Stomach (tissue), 9 donors: ENCODE results near the gene RHBDD2. TPM values are rescaled to one million over a fixed set of nuclear protein-coding genes. Genes with fewer than 3 reads are reported as not detected.

ENCODE experiments used
- DNase-seq, 2 donors: peaks; one replicate each; pipeline versions ENCODE4 v3.0.0 to v3.0.0-alpha.2; 2013 to 2019
- H3K27ac ChIP-seq, 5 donors: fragments of 200-600 bp in 4 of 5; sonication (generic) in 4 of 5; one replicate each; pipeline ENCODE4 v1.5.1; 2013 to 2019; ENCODE audit warnings: mild to moderate bottlenecking in 1 of 5, moderate library complexity in 1 of 5
- H3K27me3 ChIP-seq, 3 donors: fragments of 200-600 bp; sonication (generic); one replicate each; pipeline ENCODE4 v1.5.1; 2017 to 2019; ENCODE audit warnings: mixed run types in 1 of 3
- H3K36me3 ChIP-seq, 4 donors: fragments of 200-600 bp; sonication (generic); 1 replicate in 3 of 4; 2 replicates in 1 of 4; pipeline ENCODE4 v1.5.1; 2016 to 2019
- H3K4me1 ChIP-seq, 4 donors: fragments of 200-600 bp; sonication (generic); one replicate each; pipeline ENCODE4 v1.5.1; 2016 to 2019
- H3K4me3 ChIP-seq, 4 donors: fragments of 200-600 bp; sonication (generic) in 3 of 4; one replicate each; pipeline ENCODE4 v1.5.1; 2016 to 2019; ENCODE audit warnings: mild to moderate bottlenecking in 1 of 4
- H3K9me3 ChIP-seq, 4 donors: fragments of 200-600 bp; sonication (generic); one replicate each; pipeline ENCODE4 v1.5.1; 2016 to 2019
- EP300 ChIP-seq: sonication (generic); formaldehyde crosslinking; IDR thresholded peaks from one replicate; pipeline ENCODE4 v1.6.1; 2017; ENCODE audit warnings: antibody characterized with exemption
- POLR2A ChIP-seq, 4 donors: fragments of 450-650 bp; IDR thresholded peaks; one replicate each; pipeline ENCODE4 v1.6.1; 2016; ENCODE audit warnings: antibody characterized with exemption in 4 of 4, control low read depth in 2 of 4, mild to moderate bottlenecking in 1 of 4, moderate library complexity in 1 of 4
- POLR2AphosphoS5 ChIP-seq, 3 donors: sonication (generic); formaldehyde crosslinking; IDR thresholded peaks; one replicate each; pipeline ENCODE4 v1.6.1; 2016; ENCODE audit warnings: antibody characterized with exemption in 3 of 3
- WGBS, 5 donors: extraction: QIAGEN DNeasy Blood & Tissue Kit in 3 of 5; methylation state at CpG; one replicate each; pipeline versions ENCODE4 v1.1.5 to v1.1.7; 2013 to 2018; 5-methylcytosine and 5-hydroxymethylcytosine counted together
- intact Hi-C: fragments of 100-400 bp; cut with DNase I; formaldehyde crosslinking; loops from one replicate; pipeline ENCODE4 v1.15.1; 2023; ENCODE audit warnings: low total_unique reads
- polyA plus RNA-seq, 3 donors: library from polyadenylated mRNA; stranded (reverse); fragments of 200-250 nt; gene quantifications; one replicate each; pipeline ENCODE4 v1.2.3, GENCODE V29; 2013
- total RNA-seq, 5 donors: library from RNA; depleted of rRNA; stranded (reverse); fragments of >200 nt; gene quantifications; one replicate each; pipeline versions ENCODE4 v1.1.0 to v1.2.3, GENCODE V29; 2014 to 2016
- TF ChIP-seq, protein P1 (sequence below), 7 experiments: fragments of 450-650 bp in 4 of 7; fragments of 200-600 bp in 3 of 7; sonication (generic) in 3 of 7; IDR thresholded peaks; one replicate each; pipeline ENCODE4 v1.5.1; 2016 to 2019; ENCODE audit warnings: antibody characterized with exemption in 7 of 7, control low read depth in 2 of 7, mild to moderate bottlenecking in 1 of 7
- donor health status: healthy with polysubstance abuse.
- donor health status: Bipolar disorder and iron deficiency.
- donor health status: healthy.

RHBDD2 gene
- total and polyA plus RNA-seq, 8 donors, result 15.8 to 95.9 (median 45.5) TPM

DNA sequence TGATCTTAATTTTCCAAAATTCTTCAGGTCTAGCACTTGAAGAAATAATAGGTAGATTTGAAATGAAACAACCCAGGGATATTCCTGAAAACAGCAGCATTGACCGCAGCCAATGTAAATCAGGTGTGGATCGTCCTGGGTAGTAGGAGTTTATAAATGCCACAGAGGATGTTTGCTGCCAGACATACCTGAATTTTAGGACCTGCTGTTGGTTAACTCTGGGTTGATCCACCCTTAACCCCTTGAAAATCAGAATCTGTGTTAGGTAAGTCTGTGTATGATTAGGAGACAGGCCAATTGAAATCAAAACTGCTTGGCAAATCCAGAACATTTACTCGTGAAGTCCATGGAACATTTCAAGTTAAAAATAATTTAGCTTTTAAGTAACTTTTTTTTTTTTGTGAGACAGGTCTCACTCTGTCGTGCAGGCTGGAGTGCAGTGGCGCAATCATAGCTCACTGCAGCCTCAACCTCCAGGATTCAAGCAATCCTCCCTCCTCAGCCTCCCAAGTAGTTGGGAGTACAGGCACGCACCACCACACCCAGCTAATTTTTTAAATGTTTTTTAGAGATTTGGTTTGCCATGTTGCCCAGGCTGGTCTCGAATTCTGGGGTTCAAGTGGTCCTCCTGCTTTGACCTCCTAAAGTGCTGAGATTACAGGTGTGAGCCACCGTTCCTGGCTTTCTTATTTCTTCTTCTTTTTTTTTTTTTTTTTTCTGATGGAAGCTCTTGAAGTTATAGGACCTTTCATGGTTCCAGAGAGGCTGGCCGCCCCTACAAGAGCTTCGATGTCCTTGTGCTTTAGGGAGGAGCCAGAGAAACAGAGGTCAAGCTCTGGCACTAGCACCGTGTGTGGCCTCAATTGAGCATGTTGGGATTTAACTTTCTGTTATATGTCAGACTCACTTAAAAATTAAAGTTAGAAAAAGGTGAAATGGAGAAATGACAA, 38.1 kb downstream of the RHBDD2 start:
- Histone ChIP-seq H3K4me3 (peak overlapping the region in 2 of 4 donors; percentile 79 to 98), H3K9me3 (no peaks in the 10 kb centered on the region), H3K27me3 (no peaks in the 10 kb centered on the region), H3K36me3 (no peaks in the 10 kb centered on the region), H3K27ac (peak overlapping the region in 1 of 5 donors; percentile 96), H3K4me1 (peaks cover 15 to 65% (median 47%) of the 10 kb centered on the region in 4 donors)
- WGBS, 5 donors, result 79 to 87% (median 79%) methylated on average over 11 of the region's 11 CpGs
- no peak for DNase-seq
- intact Hi-C loops, result no loop called here
- TF ChIP-seq POLR2A (IDR thresholded peaks at IDR 0.05), result no peak
- TF ChIP-seq, protein P1, sequence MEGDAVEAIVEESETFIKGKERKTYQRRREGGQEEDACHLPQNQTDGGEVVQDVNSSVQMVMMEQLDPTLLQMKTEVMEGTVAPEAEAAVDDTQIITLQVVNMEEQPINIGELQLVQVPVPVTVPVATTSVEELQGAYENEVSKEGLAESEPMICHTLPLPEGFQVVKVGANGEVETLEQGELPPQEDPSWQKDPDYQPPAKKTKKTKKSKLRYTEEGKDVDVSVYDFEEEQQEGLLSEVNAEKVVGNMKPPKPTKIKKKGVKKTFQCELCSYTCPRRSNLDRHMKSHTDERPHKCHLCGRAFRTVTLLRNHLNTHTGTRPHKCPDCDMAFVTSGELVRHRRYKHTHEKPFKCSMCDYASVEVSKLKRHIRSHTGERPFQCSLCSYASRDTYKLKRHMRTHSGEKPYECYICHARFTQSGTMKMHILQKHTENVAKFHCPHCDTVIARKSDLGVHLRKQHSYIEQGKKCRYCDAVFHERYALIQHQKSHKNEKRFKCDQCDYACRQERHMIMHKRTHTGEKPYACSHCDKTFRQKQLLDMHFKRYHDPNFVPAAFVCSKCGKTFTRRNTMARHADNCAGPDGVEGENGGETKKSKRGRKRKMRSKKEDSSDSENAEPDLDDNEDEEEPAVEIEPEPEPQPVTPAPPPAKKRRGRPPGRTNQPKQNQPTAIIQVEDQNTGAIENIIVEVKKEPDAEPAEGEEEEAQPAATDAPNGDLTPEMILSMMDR (IDR thresholded peaks at IDR 0.05), result no peak
- no peak for TF ChIP-seq POLR2AphosphoS5 (IDR thresholded peaks at IDR 0.05)
- no peak for TF ChIP-seq EP300

DNA sequence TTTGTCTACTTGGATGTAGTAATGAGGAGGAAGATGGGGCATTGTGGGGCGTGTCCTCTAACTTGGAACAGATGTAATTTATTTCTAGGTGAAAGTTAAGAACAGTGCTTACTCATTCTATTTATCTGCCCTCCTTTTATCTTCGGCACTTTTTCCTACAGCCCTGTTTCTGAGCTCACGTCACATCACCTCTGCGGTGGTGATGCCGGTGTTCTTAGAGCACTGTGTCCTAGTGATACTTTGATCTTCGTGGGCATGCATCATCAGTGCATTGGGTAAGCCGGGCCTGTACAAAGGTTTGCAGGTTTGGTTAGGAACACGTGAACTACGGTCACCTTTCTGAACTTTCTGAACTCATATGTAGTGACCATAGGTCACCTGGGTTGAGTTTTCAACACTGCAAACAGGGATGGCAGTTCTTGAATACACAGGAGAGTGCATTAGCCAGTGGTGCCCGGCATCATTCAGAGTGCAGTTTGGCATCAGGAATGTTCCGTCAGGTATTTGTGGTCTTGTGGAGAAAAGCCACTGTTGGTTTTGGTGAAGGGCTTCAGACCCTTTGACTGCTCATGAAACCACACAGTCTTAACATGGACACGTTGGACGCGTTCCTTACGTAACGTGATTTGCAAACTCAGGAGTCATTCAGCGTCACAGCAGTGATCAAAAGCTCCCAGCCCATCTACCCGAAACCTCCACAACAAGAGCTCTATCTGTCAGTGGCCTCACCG, 41.8 kb downstream of the RHBDD2 start:
- no peaks in the 10 kb centered on the region for H3K36me3 ChIP-seq
- no peaks in the 10 kb centered on the region for H3K27me3 ChIP-seq
- WGBS, 5 donors, result 78 to 87% (median 78%) methylated on average over 19 of the region's 19 CpGs
- intact Hi-C loops, result no loop called here
- peaks cover 10 to 57% (median 40%) of the 10 kb centered on the region in 4 donors for H3K4me1 ChIP-seq
- DNase-seq, result peak; percentile 47 to 49
- peak overlapping the region in 1 of 5 donors; percentile 1 for H3K27ac ChIP-seq
- TF ChIP-seq POLR2A (IDR thresholded peaks at IDR 0.05) (no peak), EP300 (no peak), POLR2AphosphoS5 (IDR thresholded peaks at IDR 0.05) (peak in 2 of 3 donors; percentile 29 to 53)
- TF ChIP-seq, protein P1 (IDR thresholded peaks at IDR 0.05), result no peak
- H3K4me3 ChIP-seq, result no peak overlapping the region
- no peaks in the 10 kb centered on the region for H3K9me3 ChIP-seq

DNA sequence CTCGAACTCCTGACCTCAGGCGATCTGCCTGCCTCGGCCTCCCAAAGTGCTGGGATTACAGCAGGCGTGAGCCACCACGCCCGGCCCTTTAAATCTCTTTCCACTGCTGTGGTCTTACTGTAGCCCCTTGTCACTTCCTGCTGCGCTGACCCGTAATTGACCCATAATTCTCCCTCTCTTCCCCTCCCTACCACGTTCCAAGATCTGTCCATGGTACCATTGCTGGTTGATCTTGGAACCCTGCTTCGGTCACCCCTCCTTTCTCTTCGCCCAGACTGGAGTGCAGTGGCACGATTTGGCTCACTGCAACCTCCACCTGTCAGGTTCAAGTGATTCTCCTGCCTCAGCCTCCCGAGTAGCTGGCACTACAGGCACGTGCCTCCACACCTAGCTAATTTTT, 42.6 kb downstream of the RHBDD2 start:
- Histone ChIP-seq H3K27me3 (no peaks in the 10 kb centered on the region), H3K9me3 (no peaks in the 10 kb centered on the region), H3K27ac (no peak overlapping the region), H3K4me3 (no peak overlapping the region), H3K4me1 (peaks cover 2 to 48% (median 32%) of the 10 kb centered on the region in 4 donors), H3K36me3 (peaks cover 0 to 3% (median 0%) of the 10 kb centered on the region in 4 donors)
- intact Hi-C loops, result no loop called here
- WGBS, 5 donors, result 79 to 90% (median 84%) methylated on average over 14 of the region's 14 CpGs
- peak in 1 of 2 donors; percentile 45 for DNase-seq
- TF ChIP-seq, protein P1 (IDR thresholded peaks at IDR 0.05), result no peak
- no peak for TF ChIP-seq POLR2AphosphoS5 (IDR thresholded peaks at IDR 0.05)
- TF ChIP-seq POLR2A (IDR thresholded peaks at IDR 0.05), result no peak
- no peak for TF ChIP-seq EP300

DNA sequence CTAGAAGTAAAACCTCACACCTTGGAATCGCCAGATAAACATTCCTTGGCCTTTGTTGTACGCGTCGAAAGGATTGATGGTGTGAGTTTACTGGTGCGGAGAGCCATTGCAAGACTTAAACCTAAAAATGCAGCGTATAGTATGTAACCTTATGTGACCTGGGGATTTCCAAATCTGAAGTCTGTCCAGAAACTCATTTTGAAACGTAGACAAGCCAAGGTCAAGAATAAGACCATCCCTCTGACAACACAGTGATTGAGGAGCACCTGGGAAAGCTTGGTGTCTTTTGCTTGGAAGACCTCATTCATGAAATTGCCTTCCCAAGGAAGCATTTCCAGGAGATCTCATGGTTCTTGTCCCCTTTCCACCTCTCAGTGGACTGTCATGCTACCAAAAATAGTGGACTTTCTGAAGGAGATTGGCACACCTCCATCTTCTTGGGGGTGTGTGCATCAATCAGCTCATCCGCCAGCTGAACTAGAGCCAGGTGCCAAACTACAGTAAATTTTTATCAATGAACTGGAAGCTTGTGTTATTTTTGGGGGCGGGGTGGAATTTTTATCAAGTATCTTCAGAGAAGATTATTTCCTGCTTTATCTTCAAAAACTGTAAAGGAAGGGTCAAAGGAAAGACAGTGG, 44.3 kb downstream of the RHBDD2 start:
- no peak overlapping the region for H3K27ac ChIP-seq
- intact Hi-C loops, result no loop called here
- no peaks in the 10 kb centered on the region for H3K27me3 ChIP-seq
- TF ChIP-seq POLR2AphosphoS5 (IDR thresholded peaks at IDR 0.05) (no peak), POLR2A (IDR thresholded peaks at IDR 0.05) (no peak), EP300 (no peak)
- TF ChIP-seq, protein P1 (IDR thresholded peaks at IDR 0.05), result no peak
- 83 to 90% (median 86%) methylated on average over 9 of the region's 9 CpGs for WGBS, 5 donors
- no peak overlapping the region for H3K4me3 ChIP-seq
- H3K36me3 ChIP-seq, result peaks cover 0 to 3% (median under 1%) of the 10 kb centered on the region in 4 donors
- no peak for DNase-seq
- H3K9me3 ChIP-seq, result no peaks in the 10 kb centered on the region
- H3K4me1 ChIP-seq, result peaks cover 0 to 38% (median 25%) of the 10 kb centered on the region in 4 donors
